K562 (cell line): ENCODE measurements around the gene ZNF500. TPM values are rescaled to one million over a fixed set of nuclear protein-coding genes. Genes with fewer than 3 reads are reported as not detected.
A peak's percentile ranks its signal among the peaks of the same experiment; 100 is the strongest.

Experiments
- ATAC-seq: fragments of 200-7000 bp; cut with Tn5 transposase; 3 replicates; pipeline ENCODE4 v1.9.1; 2020; ENCODE audit warnings: moderate library complexity
- BruUV-seq: library from RNA; stranded (reverse); fragments of 400-500 nt; replicated peaks from 2 replicates; lab custom pipeline; 2021; lab: Mats Ljungman, UMichigan
- CTCF ChIA-PET: fragments of 300-600 bp; formaldehyde crosslinking; extraction: SDS; loops from one replicate; lab custom pipeline; 2021; ENCODE audit warnings: low intra/inter-chr PET ratio; lab: Yijun Ruan, JAX
- POLR2A ChIA-PET: fragments of 300-600, 350-650 bp; sonication (Branson Sonifier 250); formaldehyde crosslinking; extraction: SDS; loops from one replicate; lab custom pipeline; 2021; ENCODE audit warnings: antibody characterized with exemption, inconsistent platforms; lab: Yijun Ruan, JAX
- DNase-seq, 4 experiments: peaks; one replicate each; pipeline versions ENCODE4 v3.0.0 to v3.0.0-alpha.2; 2011 to 2018; ENCODE audit warnings: low spot score in 3 of 4, mixed read lengths in 3 of 4; ENCODE audit errors: extremely low read depth in 1 of 4
- FAIRE-seq: peaks from 2 replicates; lab custom pipeline; 2011; peaks lifted over from hg19 to GRCh38; lab: Jason Lieb, UNC
- H2AFZ ChIP-seq: 2 replicates; pipeline ENCODE4 v1.6.0; 2011; ENCODE audit warnings: low read depth, low read length, control low read depth, inconsistent platforms
- H3K27ac ChIP-seq: fragments of 200-600 bp; 3 replicates; pipeline ENCODE4 v1.8.0; 2011; ENCODE audit warnings: low read depth, mild to moderate bottlenecking, control low read depth, inconsistent platforms, low read length, moderate library complexity, mixed read lengths; ENCODE audit errors: extremely low read depth
- H3K27me3 ChIP-seq, 2 experiments: fragments of 300-600 bp in 1 of 2; 2 replicates in 1 of 2; 3 replicates in 1 of 2; pipeline versions ENCODE4 v1.6.0 to v1.8.0; 2011; ENCODE audit warnings: inconsistent platforms in 2 of 2, low read length in 2 of 2, mild to moderate bottlenecking in 1 of 2, mixed read lengths in 1 of 2, moderate library complexity in 1 of 2; ENCODE audit not compliant: control insufficient read depth in 2 of 2, insufficient read depth in 2 of 2
- H3K36me3 ChIP-seq: fragments of 300-600 bp; 3 replicates; pipeline ENCODE4 v1.8.0; 2011; ENCODE audit warnings: mild to moderate bottlenecking, low read length, inconsistent platforms; ENCODE audit not compliant: control insufficient read depth, insufficient read depth
- H3K4me1 ChIP-seq, 2 experiments: fragments of 200-600 bp in 1 of 2; replicated peaks in 1 of 2; 2 replicates in 1 of 2; 3 replicates in 1 of 2; pipeline versions ENCODE4 v1.5.1 to v1.8.0; 2011; ENCODE audit warnings: inconsistent platforms in 2 of 2, low read length in 2 of 2, mild to moderate bottlenecking in 1 of 2, mixed read lengths in 1 of 2, moderate library complexity in 1 of 2; ENCODE audit not compliant: control insufficient read depth in 2 of 2, insufficient read depth in 2 of 2
- H3K4me2 ChIP-seq: 2 replicates; pipeline ENCODE4 v1.6.1; 2011; ENCODE audit warnings: low read length, control low read depth, inconsistent platforms, mixed read lengths; ENCODE audit not compliant: insufficient read depth
- H3K4me3 ChIP-seq: fragments of 200-600 bp; sonication (generic), shearing (Covaris generic); 2 replicates; pipeline ENCODE4 v1.5.1; 2016; ENCODE audit warnings: control low read depth, inconsistent platforms
- H3K79me2 ChIP-seq: fragments of 200-600 bp; 3 replicates; pipeline ENCODE4 v1.8.0; 2011; ENCODE audit warnings: low read length, inconsistent platforms; ENCODE audit not compliant: control insufficient read depth, insufficient read depth
- H3K9ac ChIP-seq, 2 experiments: 2 replicates each; pipeline versions ENCODE4 v1.6.0 to v1.6.1; 2011; ENCODE audit warnings: low read depth in 2 of 2, low read length in 2 of 2, control low read depth in 1 of 2, inconsistent platforms in 1 of 2, mild to moderate bottlenecking in 1 of 2, mixed read lengths in 1 of 2; ENCODE audit not compliant: insufficient read depth in 1 of 2
- H3K9me1 ChIP-seq: one replicate; pipeline ENCODE4 v1.6.0; 2011; ENCODE audit warnings: inconsistent platforms, mild to moderate bottlenecking, low read length, moderate library complexity; ENCODE audit not compliant: control insufficient read depth, insufficient read depth
- H3K9me3 ChIP-seq: replicated peaks from 2 replicates; pipeline ENCODE4 v1.5.1; 2011; ENCODE audit warnings: low read depth, low read length, inconsistent platforms; ENCODE audit not compliant: control insufficient read depth, insufficient read depth
- H4K20me1 ChIP-seq: replicated peaks from 2 replicates; pipeline ENCODE4 v1.6.1; 2011; ENCODE audit warnings: low read length, inconsistent platforms, mixed read lengths; ENCODE audit not compliant: control insufficient read depth, insufficient read depth
- BRD4 ChIP-seq: fragments of 200-600 bp; sonication (generic); IDR thresholded peaks from 2 replicates; pipeline ENCODE4 v1.6.1; 2017; ENCODE audit warnings: inconsistent platforms
- CBFB ChIP-seq: sonication (generic); formaldehyde crosslinking; IDR thresholded peaks from 2 replicates; pipeline ENCODE4 v1.4.0; 2020; ENCODE audit warnings: mild to moderate bottlenecking, missing genetic modification reagents
- CSDE1 ChIP-seq, 2 experiments: fragments of 450-650 bp; IDR thresholded peaks; 2 replicates each; pipeline ENCODE4 v1.6.1; 2016; ENCODE audit warnings: mild to moderate bottlenecking in 1 of 2
- HDAC6 ChIP-seq: IDR thresholded peaks from 2 replicates; pipeline ENCODE4 v1.6.1; 2012; ENCODE audit warnings: low read depth, mild to moderate bottlenecking, control low read depth, inconsistent platforms, low read length, moderate library complexity
- MCM5 ChIP-seq: fragments of 450-650 bp; IDR thresholded peaks from 2 replicates; pipeline ENCODE4 v1.6.1; 2016; ENCODE audit warnings: low read depth
- MTA2 ChIP-seq: fragments of 450-650 bp; IDR thresholded peaks from 2 replicates; pipeline ENCODE4 v1.6.1; 2016; ENCODE audit warnings: low read depth
- POLR2G ChIP-seq: fragments of 200-400 bp; formaldehyde crosslinking; IDR thresholded peaks from 2 replicates; pipeline ENCODE4 v1.6.1; 2017; ENCODE audit warnings: low read depth, mild to moderate bottlenecking, antibody characterized with exemption, low read length, moderate library complexity
- SIN3A ChIP-seq, 2 experiments: fragments of 150-350 bp in 1 of 2; IDR thresholded peaks; 2 replicates each; pipeline ENCODE4 v1.6.1; 2011 to 2016; ENCODE audit warnings: borderline replicate concordance in 2 of 2, low read depth in 2 of 2, low read length in 2 of 2, mild to moderate bottlenecking in 2 of 2, moderate library complexity in 2 of 2; ENCODE audit not compliant: control insufficient read depth in 1 of 2
- TAF1 ChIP-seq: IDR thresholded peaks from 2 replicates; pipeline ENCODE4 v1.6.1; 2011; ENCODE audit warnings: mild to moderate bottlenecking, low read length, moderate library complexity; ENCODE audit not compliant: insufficient read depth, control insufficient read depth, severe bottlenecking; ENCODE audit errors: extremely low read depth
- ZBTB17 ChIP-seq: fragments of 450-650 bp; formaldehyde crosslinking; IDR thresholded peaks from 2 replicates; pipeline ENCODE4 v1.4.0; 2020; ENCODE audit warnings: mild to moderate bottlenecking
- ZBTB7A ChIP-seq: IDR thresholded peaks from 2 replicates; pipeline ENCODE4 v1.6.1; 2011; ENCODE audit warnings: low read depth, mild to moderate bottlenecking, low read length, moderate library complexity, borderline replicate concordance; ENCODE audit not compliant: control insufficient read depth
- ZNF764 ChIP-seq: fragments of 250-450 bp; sonication (Bioruptor Pico); IDR thresholded peaks from 2 replicates; pipeline ENCODE4 v1.4.0; 2020; ENCODE audit warnings: low read depth, mild to moderate bottlenecking, moderate library complexity
- WGBS: fragments of 100-300 bp; shearing (Covaris generic); methylation state at CpG from one replicate; pipeline ENCODE4 v1.1.6; 2016; ENCODE audit warnings: low coverage, mixed read lengths; ENCODE audit not compliant: insufficient coverage; ENCODE audit errors: missing lambda C conversion rate; 5-methylcytosine and 5-hydroxymethylcytosine counted together
- in situ Hi-C: fragments of 300-500 bp; cut with MboI; formaldehyde crosslinking; loops from 4 replicates; pipeline ENCODE4 v1.15.0; 2018; ENCODE audit warnings: inconsistent platforms, mixed read lengths
- intact Hi-C: fragments of 100-400 bp; cut with micrococcal nuclease; formaldehyde crosslinking; loops from 2 replicates; pipeline ENCODE4 v1.14.2; 2022
- polyA plus RNA-seq, 8 experiments: library from polyadenylated mRNA; depleted of rRNA in 4 of 8; stranded (reverse) in 5 of 8; unstranded in 3 of 8; fragments of >200 nt; fragmentation: Nextera tagmentation in 2 of 8; fragmentation: Illumina TruSeq in 1 of 8; extraction: Ambion mirVana in 2 of 8; extraction: Trizol in 1 of 8; gene quantifications; 2 replicates each; pipeline versions ENCODE4 v1.2.1 to v1.2.3, GENCODE V29; 2011 to 2014; ENCODE audit warnings: inconsistent platforms in 1 of 8, missing spikeins in 1 of 8
- total RNA-seq, 7 experiments: library from RNA; depleted of rRNA in 6 of 7; stranded (reverse); fragments of >200 nt in 6 of 7; fragmentation: Illumina TruSeq in 2 of 7; extraction: Trizol in 2 of 7; gene quantifications; 2 replicates each; pipeline versions ENCODE4 v1.2.1 to v1.2.3, GENCODE V29; 2011 to 2021; ENCODE audit warnings: low replicate concordance in 1 of 7
- TF ChIP-seq, protein P1 (sequence below): fragments of 250-450 bp; sonication (Bioruptor Pico); IDR thresholded peaks from 2 replicates; pipeline ENCODE4 v1.4.0; 2020

Gene ZNF500
- total and polyA plus RNA-seq, 9 of the 15 experiments (the other 6 are each of a cell fraction or from before 2014, with no cell fraction given) = 0.80 to 20.8 (median 5.3) TPM

DNA sequence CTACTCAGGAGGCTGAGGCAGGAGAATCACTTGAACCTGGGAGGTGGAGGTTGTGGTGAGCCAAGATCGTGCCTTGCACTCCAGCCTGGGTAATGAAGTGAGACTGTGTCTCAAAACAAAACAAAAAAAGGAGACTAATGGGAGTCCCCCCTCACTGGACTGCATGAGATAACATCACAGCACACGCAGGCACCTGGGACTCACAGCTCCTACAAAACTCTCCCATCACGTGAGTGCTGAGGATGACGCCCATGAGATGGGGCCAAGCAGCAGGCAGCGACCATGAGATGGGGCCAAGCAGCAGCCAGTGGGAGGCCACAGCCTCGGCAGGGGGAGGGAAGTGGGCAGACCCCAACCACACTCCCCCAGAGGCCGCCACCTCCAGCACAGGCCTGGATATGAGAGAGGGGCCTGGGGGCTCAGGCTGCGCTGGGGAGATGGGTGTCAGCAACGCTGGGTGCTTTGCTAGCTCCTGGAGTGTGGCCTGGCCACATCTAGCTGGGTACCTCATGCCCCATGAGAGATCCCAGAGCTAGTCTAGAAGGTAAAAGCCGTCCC, 17.2 kb downstream of the ZNF500 start (continued):
- no peak for TF ChIP-seq CBFB
- no peak for TF ChIP-seq ZNF764
- TF ChIP-seq TAF1 = no peak
- TF ChIP-seq CSDE1 (IDR thresholded peaks at IDR 0.05) = no peak
- TF ChIP-seq, protein P1, sequence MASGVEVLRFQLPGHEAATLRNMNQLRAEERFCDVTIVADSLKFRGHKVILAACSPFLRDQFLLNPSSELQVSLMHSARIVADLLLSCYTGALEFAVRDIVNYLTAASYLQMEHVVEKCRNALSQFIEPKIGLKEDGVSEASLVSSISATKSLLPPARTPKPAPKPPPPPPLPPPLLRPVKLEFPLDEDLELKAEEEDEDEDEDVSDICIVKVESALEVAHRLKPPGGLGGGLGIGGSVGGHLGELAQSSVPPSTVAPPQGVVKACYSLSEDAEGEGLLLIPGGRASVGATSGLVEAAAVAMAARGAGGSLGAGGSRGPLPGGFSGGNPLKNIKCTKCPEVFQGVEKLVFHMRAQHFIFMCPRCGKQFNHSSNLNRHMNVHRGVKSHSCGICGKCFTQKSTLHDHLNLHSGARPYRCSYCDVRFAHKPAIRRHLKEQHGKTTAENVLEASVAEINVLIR = no peak
- no peak for TF ChIP-seq MTA2
- TF ChIP-seq BRD4 = no peak
- no peak for TF ChIP-seq SIN3A (IDR thresholded peaks at IDR 0.05; ENCODE audit: borderline replicate concordance in 2 of 2, control insufficient read depth in 1 of 2, low read depth in 2 of 2, low read length in 2 of 2)
- no peak for TF ChIP-seq HDAC6

DNA sequence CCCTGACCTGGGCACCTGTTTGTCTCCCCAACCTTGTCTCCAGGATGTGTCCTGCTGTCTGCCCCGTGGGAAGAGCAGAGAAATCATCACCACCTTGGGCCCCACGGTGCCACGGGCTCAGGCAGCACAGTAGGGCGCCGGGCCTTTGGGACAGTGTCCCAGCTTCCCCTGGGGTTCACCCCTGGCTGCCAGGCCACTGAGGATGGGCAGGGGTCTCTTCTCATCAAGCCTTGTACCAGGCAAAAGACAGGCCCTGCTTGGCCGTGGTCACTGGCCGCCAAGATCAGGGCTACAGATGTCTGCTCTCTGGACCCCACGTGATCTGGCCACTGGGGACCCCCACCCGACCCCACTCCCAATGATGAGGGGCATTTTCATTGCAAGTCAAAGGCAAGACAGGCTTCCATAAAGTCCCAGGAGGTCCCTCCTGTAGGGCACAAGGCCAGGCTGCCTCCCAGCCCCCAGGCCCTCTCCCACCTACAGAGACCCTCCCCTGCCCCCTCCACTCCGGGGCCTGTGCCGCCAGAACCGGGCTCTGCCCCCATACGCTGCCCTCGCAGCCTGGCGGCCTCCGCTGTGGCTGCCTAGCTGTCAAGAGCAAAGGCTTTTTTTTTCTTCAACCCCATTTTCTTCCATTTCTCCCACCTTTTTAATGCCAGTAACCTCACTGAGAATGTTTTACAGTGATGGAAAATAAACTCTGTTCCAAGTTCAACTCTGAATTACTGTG, 18.1 kb downstream of the ZNF500 start:
- DNase-seq = no peak
- no peak for ATAC-seq
- BruUV-seq = no TSS peak
- H3K9me3 ChIP-seq = no peaks in the 10 kb centered on the region
- FAIRE-seq = no peak
- no peaks in the 10 kb centered on the region for H3K9me1 ChIP-seq
- H3K27ac ChIP-seq = no peak overlapping the region
- in situ Hi-C loops = no loop called here
- no peaks in the 10 kb centered on the region for H4K20me1 ChIP-seq
- 76% methylated on average over 4 of the region's 16 CpGs for WGBS
- H3K27me3 ChIP-seq = no peaks in the 10 kb centered on the region
- no peak overlapping the region for H3K4me2 ChIP-seq
- H3K4me1 ChIP-seq = peaks cover 0 to 24% of the 10 kb centered on the region in 2 experiments; a peak in 2 of 5 replicates
- H3K79me2 ChIP-seq = no peaks in the 10 kb centered on the region
- no peak overlapping the region for H3K4me3 ChIP-seq
- H3K9ac ChIP-seq = no peak overlapping the region; a peak in 1 of 4 replicates
- ChIA-PET CTCF (no interaction called here), POLR2A (interaction anchor here (1.1 kb wide), 1 partner anchor 12 kb away, joined by 5 read pairs; no protein-coding TSS in a partner anchor)
- H3K36me3 ChIP-seq = peaks cover 34% of the 10 kb centered on the region; the same call in 2 of the 3 replicates
- H2AFZ ChIP-seq = no peak overlapping the region
- intact Hi-C loops = no loop called here
- peak; percentile 59 for TF ChIP-seq POLR2G
- no peak for TF ChIP-seq ZBTB17 (CRISPR knock-in tag)
- TF ChIP-seq ZBTB7A = 0 out of 2 replicates have a peak, but pooled peaks have one; percentile 28
- no peak for TF ChIP-seq MCM5
